Measurements from ENCODE around the gene KNCN.

The KNCN gene

DNA sequence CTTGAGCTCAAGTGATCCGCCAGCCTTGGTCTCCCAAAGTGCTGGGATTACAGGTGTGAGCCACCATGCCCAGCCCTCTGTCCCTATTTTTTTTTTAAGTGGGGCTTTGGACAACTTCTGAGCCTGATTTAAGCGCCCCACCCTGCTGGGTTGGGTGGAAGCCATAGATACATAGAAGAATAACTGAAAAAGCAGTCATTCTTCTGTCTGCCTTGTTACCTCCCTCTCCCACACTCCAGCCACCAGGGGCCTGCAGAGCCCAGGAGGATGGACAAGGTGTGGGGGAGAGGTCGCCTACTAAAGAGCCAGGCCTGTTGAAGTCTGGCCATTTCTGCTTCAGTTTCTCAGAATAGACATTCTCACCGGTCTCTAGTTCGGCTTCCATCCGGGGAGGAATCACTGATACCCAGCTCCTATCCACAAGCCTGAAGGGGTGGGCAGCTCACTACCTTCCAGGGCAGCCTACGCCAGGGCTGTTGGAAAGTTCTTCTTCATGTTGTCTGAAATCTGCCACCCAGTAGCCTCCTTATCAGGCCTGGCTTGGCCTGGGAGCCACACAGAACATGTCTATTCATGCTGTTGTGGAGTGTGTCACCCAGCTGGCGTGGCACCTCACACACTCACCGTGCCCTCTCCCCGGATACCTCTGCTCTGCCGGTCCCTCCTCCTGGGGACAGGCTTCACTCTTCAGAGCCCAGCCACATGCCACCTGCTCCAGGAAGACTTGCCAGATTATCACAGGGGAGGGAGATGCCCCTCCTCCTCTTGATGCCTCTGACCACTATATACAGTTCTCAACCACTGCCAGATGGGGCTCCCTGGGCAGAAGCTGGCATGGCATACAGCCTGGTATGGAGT, 27.7 kb downstream of the KNCN start:
- no peak for DNase-seq (ENCODE audit: low read depth)

DNA sequence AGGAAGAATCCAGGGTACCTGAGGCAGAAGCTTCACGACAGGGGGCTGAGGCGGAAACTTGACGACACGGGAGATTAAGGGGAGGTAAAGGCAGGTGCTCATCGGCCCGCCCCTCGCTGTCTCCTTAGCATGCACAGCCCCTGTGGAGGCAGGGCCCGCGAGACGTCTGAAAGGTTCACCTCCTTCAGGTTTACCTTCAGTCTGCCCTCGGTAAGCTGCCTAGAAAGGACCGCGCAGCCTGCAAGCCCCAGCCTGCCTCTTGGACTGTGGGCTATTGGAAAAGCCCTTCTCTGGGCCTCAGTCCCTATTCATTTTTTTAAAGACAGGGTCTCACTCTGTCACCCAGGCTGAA, 28.5 kb downstream of the KNCN start:
- no peak for DNase-seq (ENCODE audit: low read depth)

DNA sequence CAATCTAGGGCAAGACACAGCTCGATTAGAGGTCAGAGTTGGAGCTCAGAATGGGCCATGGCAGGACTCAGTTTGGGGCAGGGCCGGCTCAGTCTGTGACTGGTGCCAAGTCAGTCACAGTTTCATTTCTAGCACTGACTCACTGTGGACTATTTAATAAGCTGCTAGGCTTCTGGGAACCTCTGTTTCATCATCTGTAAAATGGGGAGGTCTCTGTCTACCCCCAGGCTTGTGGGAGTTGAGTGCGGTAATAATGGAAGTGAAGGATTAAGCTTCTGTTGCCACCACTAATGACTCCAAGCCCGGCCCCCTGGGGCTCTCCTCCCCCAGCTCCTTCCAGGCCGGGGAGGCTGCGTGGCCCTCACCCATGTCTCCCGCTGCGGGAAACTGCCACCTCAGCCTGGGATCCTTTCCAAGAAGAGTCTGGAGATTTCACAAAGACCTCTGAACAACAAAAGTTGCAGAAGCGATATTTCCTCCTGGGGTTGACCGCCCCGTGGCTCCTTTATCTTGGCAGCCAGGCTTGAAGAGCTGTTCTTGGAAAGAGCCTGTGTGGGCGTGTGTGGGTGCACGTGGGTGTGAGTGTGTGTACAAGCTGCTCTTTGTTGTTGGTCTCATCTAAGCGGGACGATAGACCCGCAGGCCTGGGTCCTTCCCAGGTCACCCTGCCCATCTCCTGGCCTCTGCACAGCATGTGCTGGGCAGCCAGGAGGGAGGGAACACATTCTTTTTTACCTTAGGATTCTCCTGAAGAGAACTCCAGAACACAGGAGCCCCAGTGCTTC, 29.1 kb downstream of the KNCN start:
- DNase-seq (ENCODE audit: low read depth): no peak

DNA sequence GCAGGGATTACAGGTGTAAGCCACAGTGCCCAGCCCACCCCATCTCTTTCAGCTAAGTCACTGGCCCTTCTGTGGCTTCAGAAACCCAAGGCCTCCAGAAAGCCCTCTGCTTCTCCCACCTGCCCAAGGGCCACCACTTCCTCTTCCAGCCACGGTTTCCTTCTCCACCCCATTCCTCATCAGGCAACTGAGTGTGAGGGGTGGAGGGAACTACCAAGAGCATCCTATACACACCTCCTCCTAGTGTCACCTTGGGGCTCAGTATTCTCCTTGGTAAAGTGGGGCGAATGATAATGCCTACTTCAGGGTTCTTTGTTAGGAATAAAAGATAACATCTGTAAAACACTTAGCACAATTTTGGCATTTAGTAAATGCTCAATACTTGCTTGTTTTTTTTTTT, 30.0 kb downstream of the KNCN start:
- DNase-seq (ENCODE audit: low read depth): no peak

DNA sequence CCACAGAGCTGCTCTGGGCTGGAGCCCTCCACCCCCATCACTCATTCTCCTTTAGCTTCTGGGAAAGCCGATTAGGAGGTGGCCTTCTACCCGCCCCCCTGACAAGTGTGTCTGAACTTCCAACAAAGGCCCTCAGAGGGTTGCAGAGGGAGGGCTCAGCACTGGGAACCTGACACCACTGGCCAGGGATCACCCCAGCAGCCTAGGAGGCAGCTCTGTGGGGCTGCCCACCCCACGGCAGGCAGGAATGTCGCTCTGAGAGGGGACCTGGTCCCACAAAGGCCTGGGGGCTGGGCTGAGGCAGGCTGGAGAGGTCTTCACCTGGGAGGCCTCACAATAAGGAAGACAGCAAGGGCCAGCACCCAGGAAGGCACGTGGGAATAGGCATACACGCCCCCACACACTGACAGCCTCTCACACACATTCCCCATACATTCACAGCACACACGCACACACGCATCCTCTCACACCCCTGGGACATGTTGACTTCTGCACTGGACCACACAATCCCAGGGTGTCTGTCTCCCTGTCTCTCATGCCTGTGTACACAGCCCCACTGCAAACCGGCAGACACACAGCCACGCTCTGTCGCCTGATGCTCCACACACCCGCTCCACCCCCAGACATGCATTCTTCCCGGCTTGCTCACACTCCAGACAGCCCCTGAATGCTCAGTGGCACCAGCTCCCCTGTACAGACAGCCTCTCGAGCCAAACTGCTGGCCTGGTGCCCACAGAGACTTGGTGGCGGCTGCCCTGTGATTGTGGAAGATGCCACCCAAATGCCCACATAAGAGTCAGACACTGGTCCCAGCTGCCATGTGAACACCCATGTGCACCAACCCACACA, 31.2 kb downstream of the KNCN start:
- no peak for DNase-seq (ENCODE audit: low read depth)

DNA sequence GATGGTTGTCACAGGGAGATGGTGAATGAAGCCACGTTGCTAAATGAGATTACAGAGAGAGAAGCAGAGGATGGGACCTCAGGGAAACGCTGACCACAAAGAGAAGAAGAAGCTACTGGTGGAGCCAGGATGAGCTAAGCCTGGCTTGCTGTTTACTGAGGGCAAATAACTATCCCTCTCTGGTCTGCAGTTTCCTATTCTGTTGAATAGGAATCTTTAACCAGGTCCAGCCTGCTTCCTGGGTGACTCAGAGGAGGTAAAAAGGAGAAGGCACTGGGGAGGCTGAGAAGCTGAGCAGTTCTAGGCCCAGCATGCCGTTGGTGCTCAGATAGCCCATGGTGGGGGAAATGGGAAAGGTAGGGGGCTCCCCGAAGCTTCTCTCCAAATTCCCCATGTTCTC, 32.2 kb downstream of the KNCN start:
- no peak for DNase-seq (ENCODE audit: low read depth)

DNA sequence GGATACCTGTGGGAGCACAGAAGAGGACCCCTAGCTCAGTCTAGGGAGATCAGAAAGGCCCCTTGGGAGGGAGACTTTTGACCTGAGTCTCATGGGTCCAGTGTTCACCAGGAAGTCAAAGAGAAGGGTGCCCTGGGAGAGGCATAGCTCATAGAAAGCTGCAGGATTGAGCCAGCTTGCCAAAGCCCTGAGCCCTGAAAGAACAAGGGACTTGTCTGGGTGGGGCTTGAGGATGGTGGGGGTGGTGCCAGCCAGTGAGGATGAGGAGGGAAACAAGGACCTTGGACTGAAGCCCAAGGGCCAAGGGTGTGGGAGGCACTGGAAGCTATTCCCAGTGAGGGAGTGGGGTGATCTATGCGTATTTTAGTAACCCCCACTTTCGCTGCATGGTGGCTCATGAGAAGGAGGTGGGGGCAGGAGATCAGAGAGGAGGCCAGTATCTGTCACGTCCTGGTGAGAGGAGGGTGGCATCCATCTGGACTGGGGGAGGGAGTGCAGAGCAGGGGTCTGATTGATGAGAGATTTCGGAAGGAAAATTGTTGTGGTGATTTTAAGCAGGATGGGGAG, 33.4 kb downstream of the KNCN start:
- DNase-seq (ENCODE audit: low read depth): no peak

DNA sequence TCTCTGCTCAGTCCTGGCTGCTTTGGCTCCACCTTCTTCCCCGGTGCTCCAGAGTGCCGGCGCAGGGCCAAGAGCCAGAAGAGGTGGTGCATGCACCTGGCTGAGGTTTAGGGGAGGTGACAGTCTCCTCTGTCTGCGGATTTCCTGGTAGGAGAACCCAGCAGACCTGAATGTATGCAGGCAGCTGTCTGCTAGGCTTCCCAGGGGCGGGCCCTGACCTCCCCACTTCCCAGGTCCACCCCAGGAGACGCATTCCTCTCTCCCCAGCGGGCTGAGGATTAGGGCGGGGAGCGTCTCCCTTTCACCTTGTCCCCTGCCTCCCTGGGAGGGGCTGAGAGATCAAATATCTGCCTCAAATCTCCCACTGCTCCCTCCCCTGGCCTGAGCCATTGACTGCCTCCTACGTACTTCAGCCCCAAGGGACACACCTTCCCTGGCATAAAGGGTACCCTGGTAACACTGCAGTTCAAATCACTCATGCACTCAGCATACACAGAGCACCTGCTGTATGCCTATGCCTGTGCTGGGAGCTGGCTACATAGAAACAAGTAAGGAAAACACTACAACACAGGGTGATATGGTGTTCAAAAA, 34.3 kb downstream of the KNCN start:
- DNase-seq (ENCODE audit: low read depth): no peak

DNA sequence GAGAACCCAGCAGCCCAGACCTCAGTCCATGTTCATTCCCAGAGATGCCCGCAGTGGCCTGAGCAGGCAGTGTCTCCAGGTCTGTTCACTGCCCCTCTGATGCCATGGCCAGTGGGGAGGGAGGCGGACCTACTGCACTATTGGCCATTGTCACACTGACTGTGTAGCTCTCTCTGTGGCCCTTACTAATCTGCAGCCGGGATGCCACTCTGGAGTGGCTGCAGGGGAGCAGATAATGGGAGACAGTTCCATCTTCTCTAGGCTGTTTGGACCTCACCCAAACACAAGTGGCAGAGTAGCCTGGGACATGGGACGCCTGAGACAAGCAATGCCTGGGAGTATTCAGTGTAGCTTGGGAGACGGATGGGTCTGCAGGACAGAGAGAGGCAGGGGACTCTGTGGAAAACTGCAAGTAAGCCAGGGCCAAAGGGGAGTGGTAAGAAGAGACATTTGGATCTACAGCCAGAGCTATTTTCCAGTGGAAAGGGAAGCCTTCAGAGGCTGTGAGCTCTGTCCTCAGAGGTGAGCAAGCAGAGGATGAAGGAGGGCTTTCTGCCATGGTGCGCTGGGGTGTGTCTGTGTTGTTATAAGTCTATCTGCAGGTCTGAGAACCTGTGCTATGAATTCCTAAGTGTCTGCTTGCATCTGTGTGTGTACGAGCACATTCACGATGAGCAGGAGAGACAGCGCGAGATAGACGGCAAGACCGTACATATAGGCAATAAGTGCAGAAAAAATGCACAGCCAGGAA, 35.1 kb downstream of the KNCN start:
- no peak for DNase-seq (ENCODE audit: low read depth)

DNA sequence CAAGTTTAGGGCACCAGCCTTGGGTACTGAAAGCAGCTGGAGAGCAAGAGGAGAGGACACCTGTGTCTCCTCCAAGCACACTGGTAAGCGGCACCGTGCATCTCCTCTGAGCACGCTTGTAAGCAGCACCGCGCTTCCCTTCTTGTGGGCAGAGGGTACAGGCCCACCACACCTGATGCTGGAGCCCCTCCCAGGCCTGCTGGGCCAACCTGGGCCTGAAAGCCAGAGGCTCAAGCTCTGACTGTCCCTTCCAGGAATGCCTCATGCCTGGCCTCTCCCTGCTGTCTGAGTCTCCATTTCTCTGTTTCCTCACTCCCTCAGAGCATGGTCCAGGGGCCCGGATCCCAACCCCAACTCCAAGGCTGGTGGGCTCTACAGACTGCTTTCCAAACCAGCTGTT, 35.9 kb downstream of the KNCN start:
- DNase-seq (ENCODE audit: low read depth): no peak

DNA sequence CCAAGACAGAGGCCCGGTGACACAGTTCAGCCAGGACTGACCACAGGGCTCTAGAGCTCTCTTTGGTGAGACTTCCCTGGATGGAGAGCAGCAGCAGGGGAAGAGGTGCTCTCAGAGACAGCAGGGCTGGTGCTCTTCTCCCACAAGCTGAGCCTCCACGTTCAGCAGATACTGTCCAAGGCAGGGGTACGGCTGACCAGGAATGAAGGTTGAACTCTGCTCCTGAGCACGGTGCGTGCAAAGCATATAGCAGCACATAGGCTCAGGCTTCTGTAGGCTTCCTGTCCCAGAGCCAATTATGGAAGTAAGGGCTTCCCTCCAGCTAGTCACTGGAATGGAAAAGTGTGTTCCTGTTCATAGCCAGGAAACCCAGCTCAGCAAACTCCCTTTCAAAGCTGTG, 37.9 kb downstream of the KNCN start:
- no peak for DNase-seq (ENCODE audit: low read depth)

DNA sequence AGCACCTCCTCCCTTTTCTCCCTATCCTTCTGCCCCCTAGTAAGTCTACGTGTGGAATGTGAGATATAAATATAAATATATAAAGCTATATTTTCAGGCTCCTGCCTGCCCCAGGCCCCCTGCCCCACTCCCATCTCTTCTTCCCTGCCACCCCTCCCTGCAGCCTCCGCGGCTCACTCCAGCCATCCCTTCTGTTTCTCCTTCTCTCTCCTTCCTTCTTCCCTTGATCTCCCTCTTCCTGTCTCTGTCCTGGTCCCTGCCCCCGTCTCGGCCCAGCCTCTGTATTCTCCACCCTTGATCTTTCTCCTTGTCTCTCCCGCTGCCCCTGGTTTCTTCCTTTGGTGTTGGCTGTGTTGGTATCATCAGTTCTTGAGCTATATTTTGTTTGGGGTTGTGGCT, 38.7 kb downstream of the KNCN start:
- no peak for DNase-seq (ENCODE audit: low read depth)

DNA sequence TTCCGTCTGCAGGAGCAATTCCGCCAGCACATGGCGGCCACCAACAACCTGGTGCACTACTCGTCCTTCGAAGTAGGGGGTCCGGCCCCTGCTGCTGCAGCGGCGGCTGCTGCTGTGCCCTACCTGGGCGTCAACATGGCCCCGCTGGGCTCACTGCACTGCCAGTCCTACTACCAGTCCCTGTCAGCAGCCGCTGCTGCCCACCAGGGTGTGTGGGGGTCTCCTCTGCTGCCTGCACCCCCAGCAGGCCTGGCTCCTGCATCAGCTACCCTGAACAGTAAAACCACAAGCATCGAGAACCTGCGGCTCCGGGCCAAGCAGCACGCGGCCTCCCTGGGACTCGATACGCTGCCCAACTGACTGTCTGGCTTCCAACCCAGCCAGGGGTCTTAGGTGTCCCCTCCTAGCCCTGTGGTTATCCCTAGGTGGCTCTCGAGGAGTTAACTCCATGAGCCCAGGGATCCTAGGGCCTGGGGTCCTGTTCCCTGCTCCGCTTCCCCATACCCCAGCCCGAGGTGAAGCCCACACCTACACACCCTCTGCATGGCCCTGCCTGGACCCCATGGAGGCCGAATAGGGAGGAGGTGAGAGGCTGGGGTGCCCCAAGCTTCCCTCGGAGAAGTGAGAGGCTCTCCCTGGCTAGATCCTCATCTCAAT, 39.2 kb downstream of the KNCN start:
- no peak for DNase-seq (ENCODE audit: low read depth)

DNA sequence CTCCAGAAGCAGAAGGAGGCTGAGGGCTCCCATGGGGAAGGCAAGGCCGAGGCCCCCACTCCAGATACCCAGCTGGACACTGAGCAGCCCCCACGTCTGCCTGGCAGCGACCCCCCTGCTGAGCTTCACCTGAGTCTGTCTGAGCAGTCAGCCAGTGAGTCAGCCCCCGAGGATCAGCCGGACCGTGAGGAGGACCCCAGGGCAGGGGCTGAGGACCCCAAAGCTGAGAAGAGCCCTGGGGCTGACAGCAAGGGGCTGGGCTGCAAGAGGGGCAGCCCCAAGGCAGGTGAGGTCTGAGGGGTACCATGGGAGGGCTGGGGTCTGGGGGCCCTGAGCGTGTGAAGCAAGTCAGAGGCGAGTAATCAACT, 40.5 kb downstream of the KNCN start:
- no peak for DNase-seq (ENCODE audit: low read depth)

DNA sequence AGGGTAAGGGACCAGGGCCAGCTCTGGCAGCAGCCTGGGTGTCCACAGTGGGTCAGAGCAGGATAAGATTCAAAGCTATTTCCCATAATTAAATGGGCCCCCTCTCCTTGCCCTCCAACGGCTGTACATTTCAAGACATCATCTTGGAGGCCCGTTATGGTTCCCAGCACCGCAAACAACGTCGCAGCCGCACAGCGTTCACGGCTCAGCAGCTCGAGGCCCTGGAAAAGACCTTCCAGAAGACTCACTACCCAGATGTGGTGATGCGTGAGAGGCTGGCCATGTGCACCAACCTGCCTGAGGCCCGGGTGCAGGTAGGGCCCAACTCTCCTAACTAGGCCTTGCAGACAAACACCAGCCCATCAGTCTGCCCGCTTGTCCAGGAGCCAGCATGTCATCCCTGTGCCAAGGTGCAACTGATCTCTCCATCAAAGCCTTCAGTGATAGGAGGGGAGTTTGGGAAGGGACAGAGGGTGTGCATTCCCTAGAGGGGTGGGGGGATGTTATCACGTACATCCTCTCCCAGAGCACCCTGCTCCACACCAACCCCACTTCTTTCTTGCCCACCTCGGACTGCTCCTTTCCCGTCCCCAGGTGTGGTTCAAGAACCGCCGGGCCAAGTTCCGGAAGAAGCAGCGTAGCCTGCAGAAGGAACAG, 41.0 kb downstream of the KNCN start:
- DNase-seq (ENCODE audit: low read depth): no peak

DNA sequence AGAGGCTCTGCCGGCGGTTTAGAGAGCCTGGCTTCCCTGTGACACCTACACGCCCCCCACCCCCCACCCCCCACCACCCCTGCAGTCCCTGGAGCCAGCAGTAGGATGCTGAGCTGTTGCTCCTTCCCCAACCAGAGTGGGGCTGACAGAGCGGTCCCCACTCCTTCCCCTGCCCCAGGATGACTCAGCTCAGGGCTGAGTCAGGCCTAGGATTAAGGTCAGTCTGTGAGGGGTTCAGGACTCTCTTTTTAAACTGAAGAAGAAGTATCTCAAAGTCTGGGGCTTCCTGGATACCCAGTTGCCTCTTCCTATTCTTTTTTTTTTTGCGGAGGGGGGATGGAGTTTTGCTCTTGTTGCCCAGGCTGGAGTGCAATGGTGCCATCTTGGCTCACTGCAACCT, 42.7 kb downstream of the KNCN start:
- no peak for DNase-seq (ENCODE audit: low read depth)

DNA sequence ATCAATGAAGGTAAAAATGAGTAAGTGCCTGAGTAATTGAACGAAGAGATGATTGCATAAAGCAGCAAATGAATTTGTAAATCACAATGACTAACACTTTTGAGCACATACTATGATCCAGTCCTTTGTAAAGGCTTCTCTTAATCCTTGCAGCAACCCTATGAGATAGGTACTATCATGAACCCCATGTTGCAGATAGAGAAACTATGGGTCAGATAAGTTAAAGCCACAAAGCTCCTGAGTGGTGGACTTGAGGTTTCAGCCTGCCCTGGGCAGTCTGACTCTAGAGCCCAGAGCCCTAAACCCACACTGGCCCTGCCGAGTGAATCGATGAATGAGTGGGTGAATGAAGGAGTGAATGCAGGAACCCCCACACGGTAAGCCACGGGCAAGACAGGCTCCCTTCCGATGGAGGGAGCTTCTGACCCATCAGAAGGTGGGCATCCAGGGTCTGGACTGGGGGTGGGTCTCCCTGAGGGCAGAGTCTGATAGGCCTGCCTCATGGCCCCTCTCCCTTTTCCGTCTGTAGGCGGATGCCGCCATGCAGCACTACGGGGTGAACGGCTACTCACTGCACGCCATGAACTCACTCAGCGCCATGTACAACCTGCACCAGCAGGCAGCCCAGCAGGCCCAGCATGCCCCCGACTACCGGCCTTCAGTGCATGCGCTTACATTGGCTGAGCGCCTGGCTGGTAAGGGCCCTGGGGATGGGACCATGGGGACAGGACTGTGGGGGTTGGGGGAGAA, 44.8 kb downstream of the KNCN start:
- no peak for DNase-seq (ENCODE audit: low read depth)

DNA sequence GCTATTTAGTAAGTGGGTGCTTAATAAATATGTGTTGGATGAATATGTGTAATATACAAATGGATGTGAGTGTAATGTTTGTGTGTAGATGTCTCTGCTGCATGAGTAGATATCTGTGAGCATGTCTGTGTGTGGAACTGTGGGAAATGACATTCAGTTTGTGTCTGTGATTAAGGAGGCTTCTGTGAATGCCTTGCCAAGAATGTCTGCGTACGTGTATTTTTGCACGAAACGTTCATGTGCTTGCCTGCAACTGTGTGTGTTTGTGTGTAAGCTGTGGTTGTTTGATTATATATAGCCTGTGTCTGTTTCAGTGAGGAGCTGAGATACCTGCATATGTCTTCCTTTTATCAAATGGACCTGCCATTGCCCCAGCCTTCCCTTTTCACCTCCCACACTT, 48.0 kb downstream of the KNCN start:
- DNase-seq (ENCODE audit: low read depth): no peak

DNA sequence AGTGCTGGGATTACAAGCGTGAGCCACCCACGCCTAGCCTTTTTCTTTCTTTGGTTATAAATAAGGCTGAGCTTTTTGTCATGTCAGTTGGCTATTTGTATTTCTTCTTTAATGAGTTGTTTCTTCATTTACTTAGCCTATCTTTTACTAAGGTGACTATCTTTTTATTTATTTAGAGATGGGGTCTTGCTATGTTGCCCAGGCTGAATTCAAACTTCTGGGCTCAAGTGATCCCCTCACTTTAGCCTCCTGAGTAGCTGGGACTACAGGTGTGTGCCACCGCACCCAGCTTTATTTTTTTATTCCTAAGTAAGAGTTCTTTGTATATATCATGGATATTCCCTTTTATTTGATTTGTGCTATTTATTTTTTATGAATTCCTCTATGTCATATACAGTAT, 49.9 kb downstream of the KNCN start:
- no peak for DNase-seq (ENCODE audit: low read depth)

DNA sequence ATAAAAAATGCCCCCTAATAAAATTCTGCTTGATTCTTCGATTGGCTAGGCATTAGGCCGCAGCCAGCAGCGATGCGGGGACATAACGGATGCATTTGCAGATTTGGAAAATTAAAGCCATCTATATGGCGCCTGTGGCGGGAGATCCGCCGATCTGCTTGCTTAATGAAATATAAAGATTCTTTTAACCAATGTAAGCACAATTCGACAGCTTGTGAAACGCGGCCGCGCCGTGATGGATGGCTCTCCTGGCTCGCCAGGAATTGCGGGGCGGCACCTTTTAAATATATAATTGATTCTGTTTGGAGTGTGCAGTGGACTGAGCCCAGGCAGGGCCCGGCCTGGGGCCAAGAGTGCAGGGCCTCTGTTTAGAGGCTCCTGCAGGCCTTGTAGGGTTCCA, 53.8 kb downstream of the KNCN start:
- no peak for DNase-seq (ENCODE audit: low read depth)
